Measurements from ENCODE around the gene ADORA2A.

The ADORA2A gene

DNA sequence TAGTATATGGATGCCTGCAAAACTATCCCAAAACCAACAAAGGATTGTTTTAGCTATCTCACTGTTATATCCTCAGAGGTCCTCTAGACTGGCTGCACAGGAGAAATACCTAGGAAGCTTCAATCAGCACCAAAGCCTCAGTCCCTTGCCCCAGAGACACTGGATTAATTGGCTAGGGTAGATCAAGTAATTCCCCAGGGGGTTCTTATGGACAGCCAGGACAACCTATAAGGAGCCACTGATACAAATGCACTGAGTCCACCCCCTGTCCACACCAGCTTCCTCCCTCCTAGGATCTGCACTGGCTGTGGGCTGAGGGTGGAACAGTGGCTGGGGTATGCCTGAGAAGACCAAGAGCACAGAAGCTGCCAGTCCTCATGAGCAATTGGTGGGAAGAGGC is 16.3 kb downstream of the ADORA2A start:
- H3K27ac ChIP-seq (ENCODE audit: low read depth, low read length): no peak overlapping the region
- H3K36me3 ChIP-seq (ENCODE audit: control insufficient read depth, insufficient read depth, low read length): no peaks in the 10 kb centered on the region; the same call in 1 of the 2 replicates
- H3K4me1 ChIP-seq (ENCODE audit: control insufficient read depth, insufficient read depth, low read length): peaks cover 15% of the 10 kb centered on the region
- no peak overlapping the region for H3K9ac ChIP-seq (ENCODE audit: low read length)
- H3K4me3 ChIP-seq (ENCODE audit: low read depth, low read length): no peak overlapping the region
- no peaks in the 10 kb centered on the region for H3K9me3 ChIP-seq (ENCODE audit: control insufficient read depth, insufficient read depth, low read depth, low read length)
- no peaks in the 10 kb centered on the region for H3K27me3 ChIP-seq (ENCODE audit: control insufficient read depth, insufficient read depth, low read length)

- H3K36me3 ChIP-seq (ENCODE audit: control insufficient read depth, insufficient read depth, low read length): no peaks in the 10 kb centered on the region; the same call in 1 of the 2 replicates
- no peak overlapping the region for H3K9ac ChIP-seq (ENCODE audit: low read length)
- no peaks in the 10 kb centered on the region for H3K9me3 ChIP-seq (ENCODE audit: control insufficient read depth, insufficient read depth, low read depth, low read length)
- H3K27me3 ChIP-seq (ENCODE audit: control insufficient read depth, insufficient read depth, low read length): no peaks in the 10 kb centered on the region
- no peak overlapping the region for H3K4me3 ChIP-seq (ENCODE audit: low read depth, low read length)
- H3K27ac ChIP-seq (ENCODE audit: low read depth, low read length): no peak overlapping the region
- H3K4me1 ChIP-seq (ENCODE audit: control insufficient read depth, insufficient read depth, low read length): peaks cover 15% of the 10 kb centered on the region
These were observed 16.9 kb downstream of the ADORA2A start for GRCh38 chr22:24444251-24444650.

DNA sequence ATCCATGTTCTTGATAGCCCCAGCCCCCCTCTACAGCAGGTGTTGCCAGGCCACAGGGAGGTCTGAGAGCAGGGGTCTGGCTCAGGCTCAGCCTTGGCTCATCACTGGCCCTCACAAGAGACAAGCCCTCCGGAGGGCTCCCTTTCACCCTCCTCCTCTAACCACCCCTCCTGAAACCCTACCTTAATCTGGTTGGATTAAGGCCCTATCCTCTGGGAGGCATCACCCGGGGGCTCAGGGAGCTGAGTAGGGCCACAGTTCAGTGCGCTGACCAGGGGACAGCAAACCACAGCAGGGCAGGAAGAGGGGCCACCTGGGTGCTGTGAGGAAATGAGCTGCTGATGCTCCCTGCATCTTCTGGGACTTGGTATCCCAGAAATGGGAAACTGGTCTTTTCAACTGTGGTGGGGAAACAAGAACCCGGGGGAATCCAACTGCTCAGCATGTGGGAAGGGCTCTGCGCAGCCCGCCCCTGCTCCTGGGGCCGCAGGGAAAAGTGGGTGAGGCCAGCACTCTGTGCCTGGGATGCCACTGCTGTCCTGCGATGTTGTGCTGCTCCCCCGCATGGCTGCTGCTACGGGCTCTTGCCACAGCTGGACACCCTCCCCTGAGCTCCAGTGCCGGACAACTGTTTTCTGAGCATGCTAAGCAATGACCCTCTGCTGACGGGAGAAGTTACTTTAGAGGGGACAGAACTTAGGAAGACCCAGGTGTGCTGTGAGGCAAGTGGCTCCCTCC is 17.5 kb downstream of the ADORA2A start:
- no peak overlapping the region for H3K9ac ChIP-seq (ENCODE audit: low read length)
- H3K4me1 ChIP-seq (ENCODE audit: control insufficient read depth, insufficient read depth, low read length): peaks cover 18% of the 10 kb centered on the region
- H3K4me3 ChIP-seq (ENCODE audit: low read depth, low read length): no peak overlapping the region

GRCh38 chr22:24445481-24446259 is 18.3 kb downstream of the ADORA2A start:
- no peak overlapping the region for H3K9ac ChIP-seq (ENCODE audit: low read length)
- no peak overlapping the region for H3K4me3 ChIP-seq (ENCODE audit: low read depth, low read length)
- H3K9me3 ChIP-seq (ENCODE audit: control insufficient read depth, insufficient read depth, low read depth, low read length): no peaks in the 10 kb centered on the region
- peaks cover 23% of the 10 kb centered on the region for H3K4me1 ChIP-seq (ENCODE audit: control insufficient read depth, insufficient read depth, low read length)
- no peak overlapping the region for H3K27ac ChIP-seq (ENCODE audit: low read depth, low read length)
- H3K36me3 ChIP-seq (ENCODE audit: control insufficient read depth, insufficient read depth, low read length): no peaks in the 10 kb centered on the region; the same call in 1 of the 2 replicates
- H3K27me3 ChIP-seq (ENCODE audit: control insufficient read depth, insufficient read depth, low read length): no peaks in the 10 kb centered on the region

More for the DNA sequence above, 17.5 kb downstream of the ADORA2A start:
- Histone ChIP-seq H3K9me3 (ENCODE audit: control insufficient read depth, insufficient read depth, low read depth, low read length) (no peaks in the 10 kb centered on the region), H3K36me3 (ENCODE audit: control insufficient read depth, insufficient read depth, low read length) (no peaks in the 10 kb centered on the region; the same call in 1 of the 2 replicates), H3K27ac (ENCODE audit: low read depth, low read length) (no peak overlapping the region), H3K27me3 (ENCODE audit: control insufficient read depth, insufficient read depth, low read length) (no peaks in the 10 kb centered on the region)

- no peaks in the 10 kb centered on the region for H3K9me3 ChIP-seq (ENCODE audit: control insufficient read depth, insufficient read depth, low read depth, low read length)
- no peaks in the 10 kb centered on the region for H3K27me3 ChIP-seq (ENCODE audit: control insufficient read depth, insufficient read depth, low read length)
- H3K9ac ChIP-seq (ENCODE audit: low read length): no peak overlapping the region
- no peaks in the 10 kb centered on the region; the same call in 1 of the 2 replicates for H3K36me3 ChIP-seq (ENCODE audit: control insufficient read depth, insufficient read depth, low read length)
- H3K4me3 ChIP-seq (ENCODE audit: low read depth, low read length): no peak overlapping the region
- no peak overlapping the region for H3K27ac ChIP-seq (ENCODE audit: low read depth, low read length)
- peaks cover 24% of the 10 kb centered on the region for H3K4me1 ChIP-seq (ENCODE audit: control insufficient read depth, insufficient read depth, low read length)
These were observed 18.8 kb downstream of the ADORA2A start for GRCh38 chr22:24446260-24446611.

DNA sequence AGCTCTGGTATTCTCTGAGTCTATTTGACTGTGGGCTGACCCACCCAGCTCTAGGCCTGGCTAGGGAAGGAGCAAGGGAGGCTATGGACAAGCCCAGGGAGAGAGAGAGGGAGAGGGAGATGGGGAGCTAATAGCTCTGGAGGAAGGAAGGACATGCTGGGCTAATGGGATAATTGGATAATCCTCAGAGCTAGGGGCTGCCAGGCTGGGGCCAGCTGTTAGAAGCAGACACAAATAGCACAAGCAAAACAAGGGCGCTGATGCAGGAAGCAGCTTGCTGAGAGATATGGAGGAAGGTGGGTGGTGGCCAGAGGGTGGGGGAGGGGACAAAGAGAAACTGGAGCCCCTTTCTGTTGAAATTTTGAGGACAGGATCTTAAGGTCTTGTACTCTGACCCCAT is 23.2 kb downstream of the ADORA2A start:
- no peak overlapping the region for H3K4me3 ChIP-seq (ENCODE audit: low read depth, low read length)
- H3K27me3 ChIP-seq (ENCODE audit: control insufficient read depth, insufficient read depth, low read length): no peaks in the 10 kb centered on the region
- H3K36me3 ChIP-seq (ENCODE audit: control insufficient read depth, insufficient read depth, low read length): no peaks in the 10 kb centered on the region
- peaks cover 15% of the 10 kb centered on the region for H3K4me1 ChIP-seq (ENCODE audit: control insufficient read depth, insufficient read depth, low read length)
- no peak overlapping the region for H3K27ac ChIP-seq (ENCODE audit: low read depth, low read length)
- no peak overlapping the region for H3K9ac ChIP-seq (ENCODE audit: low read length)
- no peaks in the 10 kb centered on the region for H3K9me3 ChIP-seq (ENCODE audit: control insufficient read depth, insufficient read depth, low read depth, low read length)

GRCh38 chr22:24451162-24451561 is 23.8 kb downstream of the ADORA2A start:
- Histone ChIP-seq H3K9ac (ENCODE audit: low read length) (no peak overlapping the region), H3K4me1 (ENCODE audit: control insufficient read depth, insufficient read depth, low read length) (peaks cover 9% of the 10 kb centered on the region; the same call in 1 of the 2 replicates), H3K4me3 (ENCODE audit: low read depth, low read length) (no peak overlapping the region), H3K27me3 (ENCODE audit: control insufficient read depth, insufficient read depth, low read length) (no peaks in the 10 kb centered on the region), H3K9me3 (ENCODE audit: control insufficient read depth, insufficient read depth, low read depth, low read length) (no peaks in the 10 kb centered on the region), H3K36me3 (ENCODE audit: control insufficient read depth, insufficient read depth, low read length) (no peaks in the 10 kb centered on the region), H3K27ac (ENCODE audit: low read depth, low read length) (no peak overlapping the region)

DNA sequence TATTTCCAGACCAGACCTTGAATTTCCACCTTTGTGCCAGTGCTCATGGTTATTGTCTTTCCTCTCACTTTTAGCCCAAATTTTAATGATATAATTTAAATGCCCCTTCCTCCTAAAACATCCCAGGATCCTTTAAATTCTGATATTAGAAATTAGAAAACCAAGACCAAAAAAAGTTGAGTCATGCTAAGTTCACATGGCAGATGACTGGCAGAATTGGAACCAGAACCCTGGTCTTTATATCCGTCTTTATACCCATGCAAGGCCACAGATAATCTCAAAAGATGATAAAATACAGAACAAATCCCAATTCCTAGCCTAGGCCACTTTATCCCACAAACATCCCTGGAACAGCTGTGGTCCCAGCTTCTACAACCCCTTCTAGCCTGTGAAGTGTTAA is 26.5 kb downstream of the ADORA2A start:
- Histone ChIP-seq H3K27me3 (ENCODE audit: control insufficient read depth, insufficient read depth, low read length) (no peaks in the 10 kb centered on the region), H3K27ac (ENCODE audit: low read depth, low read length) (no peak overlapping the region), H3K9ac (ENCODE audit: low read length) (no peak overlapping the region), H3K4me3 (ENCODE audit: low read depth, low read length) (no peak overlapping the region), H3K9me3 (ENCODE audit: control insufficient read depth, insufficient read depth, low read depth, low read length) (no peaks in the 10 kb centered on the region), H3K4me1 (ENCODE audit: control insufficient read depth, insufficient read depth, low read length) (peaks cover 9% of the 10 kb centered on the region; the same call in 1 of the 2 replicates), H3K36me3 (ENCODE audit: control insufficient read depth, insufficient read depth, low read length) (no peaks in the 10 kb centered on the region)

DNA sequence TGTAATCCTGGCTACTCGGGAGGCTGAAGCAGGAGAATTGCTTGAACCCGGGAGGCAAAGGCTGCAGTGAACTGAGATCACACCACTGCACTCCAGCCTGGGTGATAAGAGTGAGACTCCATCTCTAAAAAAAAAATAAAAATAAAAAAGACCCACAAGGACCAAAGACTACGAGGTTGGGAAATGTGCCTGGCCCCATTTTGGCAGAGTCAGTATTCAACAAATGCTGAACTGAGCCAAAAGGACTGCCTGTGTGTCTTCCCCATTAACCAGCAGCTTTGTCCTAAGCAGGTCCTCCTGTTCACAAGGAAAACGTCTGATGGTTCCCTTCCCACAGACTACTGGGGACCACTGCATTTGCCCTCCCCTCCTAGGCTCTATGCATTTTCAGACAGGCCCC is 27.6 kb downstream of the ADORA2A start:
- H3K9me3 ChIP-seq (ENCODE audit: control insufficient read depth, insufficient read depth, low read depth, low read length): no peaks in the 10 kb centered on the region
- H3K9ac ChIP-seq (ENCODE audit: low read length): no peak overlapping the region
- H3K4me3 ChIP-seq (ENCODE audit: low read depth, low read length): no peak overlapping the region
- H3K4me1 ChIP-seq (ENCODE audit: control insufficient read depth, insufficient read depth, low read length): peaks cover 8% of the 10 kb centered on the region; the same call in 1 of the 2 replicates
- H3K27me3 ChIP-seq (ENCODE audit: control insufficient read depth, insufficient read depth, low read length): no peaks in the 10 kb centered on the region
- no peaks in the 10 kb centered on the region for H3K36me3 ChIP-seq (ENCODE audit: control insufficient read depth, insufficient read depth, low read length)
- no peak overlapping the region for H3K27ac ChIP-seq (ENCODE audit: low read depth, low read length)

- H3K9ac ChIP-seq (ENCODE audit: low read length): no peak overlapping the region
- H3K27ac ChIP-seq (ENCODE audit: low read depth, low read length): no peak overlapping the region
- H3K9me3 ChIP-seq (ENCODE audit: control insufficient read depth, insufficient read depth, low read depth, low read length): no peaks in the 10 kb centered on the region
- peaks cover 10% of the 10 kb centered on the region for H3K4me1 ChIP-seq (ENCODE audit: control insufficient read depth, insufficient read depth, low read length)
- no peak overlapping the region for H3K4me3 ChIP-seq (ENCODE audit: low read depth, low read length)
- H3K36me3 ChIP-seq (ENCODE audit: control insufficient read depth, insufficient read depth, low read length): no peaks in the 10 kb centered on the region
- H3K27me3 ChIP-seq (ENCODE audit: control insufficient read depth, insufficient read depth, low read length): no peaks in the 10 kb centered on the region
These were observed 28.5 kb downstream of the ADORA2A start for GRCh38 chr22:24455751-24456426.

Measured in HUES6 (cell line).